ENCODE results near the gene SPINT1.

- TF ChIP-seq CTCF (IDR thresholded peaks at IDR 0.05; ENCODE audit: poor library complexity) (no peak), EZH2phosphoT487 (IDR thresholded peaks at IDR 0.05; ENCODE audit: low read depth, severe bottlenecking, unreplicated experiment) (no peak)
Measured at GRCh38 chr15:40856746-40857145, 12.9 kb downstream of the SPINT1 start.

Data from hepatocyte (in vitro differentiated cells).